Vagina (tissue), 2 donors: ENCODE results near the gene EPAS1.

Experiments used
- CTCF ChIP-seq, 3 experiments: fragments of 450-650 bp in 2 of 3; fragments of 200-600 bp in 1 of 3; sonication (generic) in 1 of 3; IDR thresholded peaks; one replicate each; pipeline ENCODE4 v1.5.1; 2017 to 2019; ENCODE audit warnings: antibody characterized with exemption in 3 of 3, mild to moderate bottlenecking in 2 of 3, moderate library complexity in 2 of 3
- POLR2A ChIP-seq, 2 donors: fragments of 450-650 bp; IDR thresholded peaks; one replicate each; pipeline ENCODE4 v1.6.1; 2017; ENCODE audit warnings: antibody characterized with exemption in 2 of 2, mild to moderate bottlenecking in 2 of 2, moderate library complexity in 2 of 2
- POLR2AphosphoS5 ChIP-seq, 2 donors: sonication (generic); formaldehyde crosslinking; IDR thresholded peaks; one replicate each; pipeline ENCODE4 v1.9.0; 2017; ENCODE audit warnings: antibody characterized with exemption in 2 of 2, mild to moderate bottlenecking in 2 of 2, low read depth in 1 of 2; ENCODE audit not compliant: insufficient read depth in 1 of 2

- peak; percentile 54 to 69 for TF ChIP-seq POLR2AphosphoS5 (IDR thresholded peaks at IDR 0.05; ENCODE audit: insufficient read depth in 1 of 2, low read depth in 1 of 2)
- no peak for TF ChIP-seq CTCF (IDR thresholded peaks at IDR 0.05)
- TF ChIP-seq POLR2A (IDR thresholded peaks at IDR 0.05) = no peak
These were observed 2.4 kb downstream of the EPAS1 start for GRCh38 chr2:46299365-46300263.
